HEK293 (cell line): ENCODE measurements around the gene RNF126.

Source experiments
- PRDM2 ChIP-seq: fragments of 450-650 bp; formaldehyde crosslinking; IDR thresholded peaks from 2 replicates; pipeline ENCODE4 v1.5.1; 2016; ENCODE audit warnings: missing biosample characterization, missing genetic modification characterization, borderline replicate concordance
- ZBTB49 ChIP-seq: fragments of 450-650 bp; formaldehyde crosslinking; IDR thresholded peaks from 2 replicates; pipeline ENCODE4 v1.5.1; 2016; ENCODE audit warnings: missing biosample characterization, missing genetic modification characterization, low read depth
- ZBTB8A ChIP-seq: fragments of 450-650 bp; formaldehyde crosslinking; IDR thresholded peaks from 2 replicates; pipeline ENCODE4 v1.5.1; 2016; ENCODE audit warnings: missing biosample characterization, missing genetic modification characterization
- ZNF843 ChIP-seq: fragments of 450-650 bp; formaldehyde crosslinking; IDR thresholded peaks from 2 replicates; pipeline ENCODE4 v1.5.1; 2016; ENCODE audit warnings: missing biosample characterization, missing genetic modification characterization
- ZSCAN5A ChIP-seq: fragments of 450-650 bp; formaldehyde crosslinking; IDR thresholded peaks from 2 replicates; pipeline ENCODE4 v1.5.1; 2016; ENCODE audit warnings: missing biosample characterization, missing genetic modification characterization
- TF ChIP-seq, protein P1 (sequence below): fragments of 450-650 bp; IDR thresholded peaks from 2 replicates; pipeline ENCODE4 v1.5.1; 2018; ENCODE audit warnings: missing biosample characterization, missing genetic modification characterization
- TF ChIP-seq, protein P2 (sequence below): fragments of 450-650 bp; formaldehyde crosslinking; IDR thresholded peaks from 2 replicates; pipeline ENCODE4 v1.5.1; 2016; ENCODE audit warnings: missing biosample characterization, missing genetic modification characterization

DNA sequence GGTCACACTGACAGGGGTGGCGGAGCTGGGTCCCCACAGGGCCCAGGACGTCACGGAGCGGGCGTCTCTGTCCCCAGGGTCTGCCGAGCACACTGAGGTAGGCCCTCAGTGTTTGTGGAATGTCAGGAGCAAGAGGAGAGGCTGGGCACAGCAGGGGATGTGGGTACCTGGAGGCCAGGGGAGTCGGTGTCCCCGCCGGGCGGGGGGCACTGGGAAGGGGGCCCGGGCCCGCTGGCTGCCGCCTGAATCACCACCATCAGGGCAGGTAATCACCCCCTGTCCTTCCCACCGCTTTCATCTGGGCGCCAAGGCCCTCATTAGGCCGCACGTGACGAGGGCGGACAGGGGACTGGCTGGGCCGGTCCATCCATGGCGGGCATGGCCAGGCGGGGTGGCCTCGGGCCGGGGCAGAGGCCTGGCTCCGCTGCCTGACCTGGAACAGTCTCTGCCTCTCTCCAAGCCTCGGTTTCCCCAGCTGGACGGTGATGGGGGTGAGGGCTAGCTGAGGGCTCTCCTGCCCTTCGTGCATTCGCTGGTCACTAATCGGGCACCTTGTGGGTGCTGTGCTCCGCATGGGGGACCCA lies 22.3 kb downstream of the RNF126 start:
- TF ChIP-seq, protein P1, sequence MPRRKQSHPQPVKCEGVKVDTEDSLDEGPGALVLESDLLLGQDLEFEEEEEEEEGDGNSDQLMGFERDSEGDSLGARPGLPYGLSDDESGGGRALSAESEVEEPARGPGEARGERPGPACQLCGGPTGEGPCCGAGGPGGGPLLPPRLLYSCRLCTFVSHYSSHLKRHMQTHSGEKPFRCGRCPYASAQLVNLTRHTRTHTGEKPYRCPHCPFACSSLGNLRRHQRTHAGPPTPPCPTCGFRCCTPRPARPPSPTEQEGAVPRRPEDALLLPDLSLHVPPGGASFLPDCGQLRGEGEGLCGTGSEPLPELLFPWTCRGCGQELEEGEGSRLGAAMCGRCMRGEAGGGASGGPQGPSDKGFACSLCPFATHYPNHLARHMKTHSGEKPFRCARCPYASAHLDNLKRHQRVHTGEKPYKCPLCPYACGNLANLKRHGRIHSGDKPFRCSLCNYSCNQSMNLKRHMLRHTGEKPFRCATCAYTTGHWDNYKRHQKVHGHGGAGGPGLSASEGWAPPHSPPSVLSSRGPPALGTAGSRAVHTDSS: no peak
- TF ChIP-seq ZBTB8A (no peak), ZBTB49 (tag by site-specific recombination) (no peak), PRDM2 (tag by site-specific recombination) (no peak), ZSCAN5A (tag by site-specific recombination) (no peak), ZNF843 (tag by site-specific recombination) (no peak)
- TF ChIP-seq, protein P2, sequence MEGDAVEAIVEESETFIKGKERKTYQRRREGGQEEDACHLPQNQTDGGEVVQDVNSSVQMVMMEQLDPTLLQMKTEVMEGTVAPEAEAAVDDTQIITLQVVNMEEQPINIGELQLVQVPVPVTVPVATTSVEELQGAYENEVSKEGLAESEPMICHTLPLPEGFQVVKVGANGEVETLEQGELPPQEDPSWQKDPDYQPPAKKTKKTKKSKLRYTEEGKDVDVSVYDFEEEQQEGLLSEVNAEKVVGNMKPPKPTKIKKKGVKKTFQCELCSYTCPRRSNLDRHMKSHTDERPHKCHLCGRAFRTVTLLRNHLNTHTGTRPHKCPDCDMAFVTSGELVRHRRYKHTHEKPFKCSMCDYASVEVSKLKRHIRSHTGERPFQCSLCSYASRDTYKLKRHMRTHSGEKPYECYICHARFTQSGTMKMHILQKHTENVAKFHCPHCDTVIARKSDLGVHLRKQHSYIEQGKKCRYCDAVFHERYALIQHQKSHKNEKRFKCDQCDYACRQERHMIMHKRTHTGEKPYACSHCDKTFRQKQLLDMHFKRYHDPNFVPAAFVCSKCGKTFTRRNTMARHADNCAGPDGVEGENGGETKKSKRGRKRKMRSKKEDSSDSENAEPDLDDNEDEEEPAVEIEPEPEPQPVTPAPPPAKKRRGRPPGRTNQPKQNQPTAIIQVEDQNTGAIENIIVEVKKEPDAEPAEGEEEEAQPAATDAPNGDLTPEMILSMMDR (tag by site-specific recombination): no peak
